ENCODE measurements around the gene HOXD10. TPM values are rescaled to one million over a fixed set of nuclear protein-coding genes. Genes with fewer than 3 reads are reported as not detected.

Gene HOXD10
- not detected for total RNA-seq
- not detected for polyA plus RNA-seq
- not detected for total RNA-seq

DNA sequence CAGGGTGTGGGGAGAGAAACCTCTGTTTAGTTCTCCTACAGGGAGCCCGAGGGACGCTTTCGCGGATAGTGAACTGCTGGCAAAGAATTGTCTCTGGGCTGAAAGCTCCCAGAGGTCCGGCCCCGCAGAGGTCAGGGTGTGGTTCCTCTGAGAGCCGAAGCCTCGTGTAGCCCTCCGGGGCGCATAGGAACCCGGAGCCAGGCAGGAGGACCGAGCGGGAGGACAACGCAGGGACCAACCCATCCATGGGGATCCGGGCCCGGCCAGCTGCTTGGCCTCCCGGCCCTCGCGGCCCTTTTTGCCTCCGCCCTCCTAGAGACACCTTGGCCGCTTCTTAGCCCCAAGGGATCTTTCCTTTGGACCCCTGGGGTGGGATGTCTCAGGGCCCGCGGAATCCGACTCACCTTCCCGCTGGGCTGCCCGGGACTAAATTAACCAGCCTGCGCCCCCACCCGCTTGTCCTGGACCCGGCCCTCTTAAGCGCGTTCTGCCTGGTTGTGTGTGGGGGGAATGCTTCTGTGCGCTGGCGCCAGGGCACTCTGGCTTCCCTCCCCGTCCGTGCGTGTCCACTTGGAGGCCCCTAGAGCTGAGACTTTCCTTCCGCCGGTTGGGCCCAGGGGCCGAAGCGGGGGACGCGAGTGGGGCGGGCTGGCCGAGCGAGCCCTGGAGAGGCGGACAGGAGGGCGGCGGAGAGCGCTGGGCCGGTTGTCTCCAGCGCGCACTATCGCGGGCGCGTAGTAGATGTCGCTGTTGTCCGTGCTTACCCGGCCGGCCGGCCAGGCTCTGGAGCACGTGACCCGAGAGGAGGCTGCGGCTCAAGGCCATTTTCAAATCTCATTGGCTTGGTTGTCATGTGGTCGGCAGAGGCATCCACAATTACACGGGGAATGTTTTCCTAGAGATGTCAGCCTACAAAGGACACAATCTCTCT lies at the start of gene HOXD10:
HOXD10 (plus strand) TSS at position 896 of the 931 bp plus-strand sequence. CDS start 56 bp downstream, outside the sequence.
- Histone ChIP-seq H3K4me1 (ENCODE audit: control insufficient read depth in 2 of 2, insufficient read depth in 2 of 2, low read length in 2 of 2) (no peaks in the 10 kb centered on the region), H3K27me3 (ENCODE audit: control insufficient read depth in 2 of 2, insufficient read depth in 2 of 2, low read length in 2 of 2) (peaks cover 16 to 94% of the 10 kb centered on the region in 2 donors), H3K4me3 (ENCODE audit: low read length) (no peak within 1 kb of the TSS), H3K36me3 (ENCODE audit: control insufficient read depth in 2 of 3, insufficient read depth in 3 of 3, low read length in 3 of 3) (no peaks in the 10 kb centered on the region), H3K27ac (ENCODE audit: low read depth, low read length) (no peak within 1 kb of the TSS), H3K9me3 (ENCODE audit: control insufficient read depth in 2 of 3, low read length in 3 of 3) (peaks cover 0 to 11% (median 0%) of the 10 kb centered on the region in 3 experiments)
- ATAC-seq = no peak
- Mint-ChIP-seq H3K36me3 (peaks cover 0 to 11% (median 4%) of the 10 kb centered on the region in 5 donors), H3K4me1 (peaks cover 0 to 9% (median 4%) of the 10 kb centered on the region in 7 donors), H3K9me3 (peaks cover 3 to 62% (median 15%) of the 10 kb centered on the region in 11 donors), H3K4me3 (peak within 1 kb of the TSS in 2 of 10 donors; percentile 28 to 34), H3K27me3 (peaks cover 85 to 96% (median 89%) of the 10 kb centered on the region in 5 donors), H3K27ac (peak within 1 kb of the TSS in 3 of 9 donors; percentile 28 to 66 (median 43))
- CTCF ChIA-PET = no interaction called here
- no peak for DNase-seq
- intact Hi-C loops (cut with micrococcal nuclease) = no loop called here
- POLR2A ChIA-PET = no interaction called here

DNA sequence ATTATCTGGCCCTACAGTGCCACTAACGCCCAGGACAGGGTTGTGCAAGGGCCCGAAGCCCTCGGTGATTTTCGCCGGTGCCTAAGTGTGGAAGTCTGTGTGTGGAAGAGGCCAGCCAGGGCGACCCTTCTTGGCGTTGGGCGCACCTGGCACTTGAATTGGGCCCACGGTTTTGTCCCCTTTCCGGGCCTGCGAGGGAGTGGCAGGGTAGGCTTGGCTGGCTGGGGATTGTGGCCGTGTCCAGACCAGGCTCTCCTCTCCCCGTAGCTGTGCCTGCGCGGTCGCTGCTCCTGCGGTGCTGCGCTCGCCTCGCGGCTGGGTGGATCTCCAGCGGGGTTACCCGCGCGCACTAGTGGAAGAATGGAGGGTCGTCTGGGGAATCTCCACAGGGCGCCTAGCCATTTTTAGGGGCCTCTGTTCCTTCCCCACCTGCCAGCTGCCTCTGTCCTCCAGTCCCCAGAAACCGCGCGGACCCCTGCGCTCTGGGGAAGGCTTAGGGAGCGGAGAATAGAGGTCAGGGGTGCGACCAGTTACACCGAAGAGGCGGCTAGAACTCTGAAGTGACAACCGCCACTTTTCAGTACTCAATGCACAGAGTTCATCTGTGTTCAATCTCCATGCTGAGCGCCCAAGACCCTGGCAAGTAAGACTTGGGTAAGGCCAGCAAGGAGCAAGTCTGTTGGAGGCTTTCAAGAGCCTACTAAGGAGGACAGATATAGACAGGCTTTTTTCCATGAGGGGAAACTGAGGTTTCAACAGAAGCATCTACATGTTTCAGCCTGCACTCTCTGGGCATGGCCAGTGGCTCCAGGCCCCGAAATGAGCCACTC lies 48.8 kb upstream of the HOXD10 start:
- Mint-ChIP-seq H3K4me3 (peak overlapping the region in 5 of 10 donors; percentile 12 to 52 (median 32)), H3K4me1 (peaks cover 0 to 22% (median 12%) of the 10 kb centered on the region in 7 donors), H3K9me3 (peaks cover 0 to 7% (median 0%) of the 10 kb centered on the region in 11 donors), H3K27me3 (peaks cover 82 to 89% (median 86%) of the 10 kb centered on the region in 5 donors), H3K27ac (no peak overlapping the region), H3K36me3 (no peaks in the 10 kb centered on the region)
- ATAC-seq (no peak), DNase-seq (no peak)
- H3K27me3 ChIP-seq (ENCODE audit: control insufficient read depth in 2 of 2, insufficient read depth in 2 of 2, low read length in 2 of 2) = peaks cover 17 to 18% of the 10 kb centered on the region in 2 donors
- no peaks in the 10 kb centered on the region for H3K4me1 ChIP-seq (ENCODE audit: control insufficient read depth in 2 of 2, insufficient read depth in 2 of 2, low read length in 2 of 2)
- CTCF ChIA-PET = no interaction called here
- POLR2A ChIA-PET = no interaction called here
- no peak overlapping the region for H3K4me3 ChIP-seq (ENCODE audit: low read length)
- H3K9me3 ChIP-seq (ENCODE audit: control insufficient read depth in 2 of 3, low read length in 3 of 3) = no peaks in the 10 kb centered on the region
- H3K36me3 ChIP-seq (ENCODE audit: control insufficient read depth in 2 of 3, insufficient read depth in 3 of 3, low read length in 3 of 3) = no peaks in the 10 kb centered on the region
- H3K27ac ChIP-seq (ENCODE audit: low read depth, low read length) = no peak overlapping the region
- intact Hi-C loops (cut with micrococcal nuclease) = no loop called here

GRCh38 chr2:176068419-176068832 lies 48.2 kb upstream of the HOXD10 start:
- ChIA-PET POLR2A (no interaction called here), CTCF (no interaction called here)
- Histone ChIP-seq H3K4me1 (ENCODE audit: control insufficient read depth in 2 of 2, insufficient read depth in 2 of 2, low read length in 2 of 2) (no peaks in the 10 kb centered on the region), H3K36me3 (ENCODE audit: control insufficient read depth in 2 of 3, insufficient read depth in 3 of 3, low read length in 3 of 3) (no peaks in the 10 kb centered on the region), H3K27me3 (ENCODE audit: control insufficient read depth in 2 of 2, insufficient read depth in 2 of 2, low read length in 2 of 2) (peaks cover 20 to 22% of the 10 kb centered on the region in 2 donors), H3K27ac (ENCODE audit: low read depth, low read length) (no peak overlapping the region), H3K9me3 (ENCODE audit: control insufficient read depth in 2 of 3, low read length in 3 of 3) (no peaks in the 10 kb centered on the region), H3K4me3 (ENCODE audit: low read length) (no peak overlapping the region)
- Mint-ChIP-seq H3K4me1 (peaks cover 0 to 22% (median 13%) of the 10 kb centered on the region in 7 donors), H3K36me3 (peaks cover 0 to under 1% (median 0%) of the 10 kb centered on the region in 5 donors), H3K4me3 (peak overlapping the region in 1 of 10 donors; percentile 20), H3K9me3 (peaks cover 0 to 8% (median 0%) of the 10 kb centered on the region in 11 donors), H3K27me3 (peaks cover 84 to 94% (median 88%) of the 10 kb centered on the region in 5 donors), H3K27ac (no peak overlapping the region)
- intact Hi-C loops (cut with micrococcal nuclease) = no loop called here
- ATAC-seq (no peak), DNase-seq (no peak)

DNA sequence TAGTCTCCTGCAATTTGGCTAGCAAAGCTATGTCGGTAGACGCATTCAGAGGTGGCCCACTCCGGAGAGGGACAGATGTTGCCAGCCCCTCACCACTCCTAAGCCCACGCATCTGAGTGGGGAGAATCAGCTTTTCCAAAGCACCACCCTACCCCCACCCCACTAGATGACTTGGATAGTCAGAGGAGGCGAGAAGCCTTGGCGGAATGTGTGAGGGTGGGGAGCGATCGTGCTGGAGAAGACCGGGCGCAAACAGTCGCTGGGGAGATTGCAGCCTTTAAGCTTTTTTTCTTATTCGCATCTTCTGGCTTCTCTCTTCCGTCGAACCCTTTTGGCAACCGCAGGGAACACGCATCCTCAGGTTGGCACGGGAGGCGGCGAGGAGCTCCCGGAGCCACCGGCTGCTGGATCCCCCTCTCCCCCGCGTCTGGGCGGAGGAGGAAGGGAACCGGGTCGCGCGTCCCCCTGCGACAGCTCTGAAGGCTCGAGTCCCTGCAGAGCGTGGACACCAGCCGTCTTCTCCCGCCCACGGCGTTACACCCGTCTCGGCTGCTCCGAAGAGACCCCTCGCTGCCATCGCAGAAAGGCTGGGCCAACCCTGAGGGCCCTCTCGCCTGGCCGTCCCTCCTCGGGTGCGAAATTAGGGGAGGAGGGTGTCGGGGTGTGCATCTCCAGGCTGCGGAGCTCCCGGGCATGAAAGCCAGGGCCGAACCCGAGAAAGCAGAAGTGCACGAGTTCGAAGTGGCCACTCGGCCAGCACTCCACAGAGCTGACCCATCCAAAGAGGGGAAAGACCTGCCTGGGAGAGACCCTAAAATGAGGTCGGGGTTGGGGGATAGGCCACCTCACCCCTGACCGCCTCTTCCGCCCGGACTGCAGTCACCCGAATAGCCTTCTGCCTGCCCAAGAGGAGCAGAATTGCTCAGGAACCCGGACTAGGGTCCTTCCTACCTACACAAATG lies 45.0 kb upstream of the HOXD10 start:
- Mint-ChIP-seq H3K4me3 (peak overlapping the region in 1 of 10 donors; percentile 30), H3K27me3 (peaks cover 85 to 94% (median 90%) of the 10 kb centered on the region in 5 donors), H3K9me3 (peaks cover 0 to 34% (median 15%) of the 10 kb centered on the region in 11 donors), H3K4me1 (peaks cover 0 to 17% (median 13%) of the 10 kb centered on the region in 7 donors), H3K36me3 (peaks cover 0 to 7% (median 2%) of the 10 kb centered on the region in 5 donors), H3K27ac (no peak overlapping the region)
- Histone ChIP-seq H3K9me3 (ENCODE audit: control insufficient read depth in 2 of 3, low read length in 3 of 3) (peaks cover 0 to 7% (median 0%) of the 10 kb centered on the region in 3 experiments), H3K27ac (ENCODE audit: low read depth, low read length) (no peak overlapping the region), H3K4me1 (ENCODE audit: control insufficient read depth in 2 of 2, insufficient read depth in 2 of 2, low read length in 2 of 2) (no peaks in the 10 kb centered on the region), H3K27me3 (ENCODE audit: control insufficient read depth in 2 of 2, insufficient read depth in 2 of 2, low read length in 2 of 2) (peaks cover 26 to 44% of the 10 kb centered on the region in 2 donors), H3K36me3 (ENCODE audit: control insufficient read depth in 2 of 3, insufficient read depth in 3 of 3, low read length in 3 of 3) (no peaks in the 10 kb centered on the region), H3K4me3 (ENCODE audit: low read length) (no peak overlapping the region)
- ChIA-PET POLR2A (interaction anchor here (0.6 kb wide), 1 partner anchor 25 kb away, joined by 4 read pairs; no protein-coding TSS in a partner anchor), CTCF (no interaction called here)
- ATAC-seq (no peak), DNase-seq (no peak)
- intact Hi-C loops (cut with micrococcal nuclease) = no loop called here

GRCh38 chr2:176072292-176072669 lies 44.3 kb upstream of the HOXD10 start:
- Histone ChIP-seq H3K9me3 (ENCODE audit: control insufficient read depth in 2 of 3, low read length in 3 of 3) (peaks cover 0 to 7% (median 0%) of the 10 kb centered on the region in 3 experiments), H3K4me1 (ENCODE audit: control insufficient read depth in 2 of 2, insufficient read depth in 2 of 2, low read length in 2 of 2) (no peaks in the 10 kb centered on the region), H3K27ac (ENCODE audit: low read depth, low read length) (no peak overlapping the region), H3K4me3 (ENCODE audit: low read length) (no peak overlapping the region), H3K27me3 (ENCODE audit: control insufficient read depth in 2 of 2, insufficient read depth in 2 of 2, low read length in 2 of 2) (peaks cover 28 to 48% of the 10 kb centered on the region in 2 donors), H3K36me3 (ENCODE audit: control insufficient read depth in 2 of 3, insufficient read depth in 3 of 3, low read length in 3 of 3) (no peaks in the 10 kb centered on the region)
- peaks cover 0 to 35% (median 16%) of the 10 kb centered on the region in 11 donors for H3K9me3 Mint-ChIP-seq
- intact Hi-C loops (cut with micrococcal nuclease) = no loop called here
- ChIA-PET CTCF (no interaction called here), POLR2A (no interaction called here)
- H3K27me3 Mint-ChIP-seq = peaks cover 91 to 96% (median 91%) of the 10 kb centered on the region in 5 donors
- ATAC-seq (no peak), DNase-seq (no peak)
- no peak overlapping the region for H3K27ac Mint-ChIP-seq
- peaks cover 0 to 9% (median 2%) of the 10 kb centered on the region in 5 donors for H3K36me3 Mint-ChIP-seq
- peak overlapping the region in 1 of 10 donors; percentile 30 for H3K4me3 Mint-ChIP-seq
- H3K4me1 Mint-ChIP-seq = peaks cover 0 to 17% (median 12%) of the 10 kb centered on the region in 7 donors

All from naive thymus-derived CD4-positive, alpha-beta T cell (primary cell).